HEK293 (cell line): ENCODE results near the gene GSG1L.

Experiments
- CTCF ChIA-PET: fragments of 350-600 bp; formaldehyde crosslinking; extraction: SDS; loops from one replicate; lab custom pipeline; 2021; ENCODE audit warnings: antibody characterized with exemption; lab: Yijun Ruan, JAX
- POLR2A ChIA-PET: fragments of 300-600 bp; formaldehyde crosslinking; extraction: SDS; loops from one replicate; lab custom pipeline; 2020; ENCODE audit warnings: antibody characterized with exemption, inconsistent platforms; lab: Yijun Ruan, JAX
- H3K27ac ChIP-seq: fragments of 200-500 bp; sonication (Bioruptor generic); 2 replicates; pipeline ENCODE4 v1.5.1; 2014; ENCODE audit warnings: low read depth, low read length, control low read depth, inconsistent platforms; ENCODE audit errors: extremely low read depth
- H3K36me3 ChIP-seq, 2 experiments: fragments of 200-500 bp in 1 of 2; sonication (Bioruptor generic) in 1 of 2; 1 replicate in 1 of 2; 2 replicates in 1 of 2; pipeline ENCODE4 v1.5.1; 2014 to 2017; ENCODE audit warnings: inconsistent platforms in 2 of 2, low read length in 2 of 2; ENCODE audit not compliant: control insufficient read depth in 2 of 2, insufficient read depth in 1 of 2
- H3K4me1 ChIP-seq: fragments of 200-500 bp; sonication (Bioruptor generic); 2 replicates; pipeline ENCODE4 v1.5.1; 2014; ENCODE audit warnings: mild to moderate bottlenecking, low read length, inconsistent platforms; ENCODE audit not compliant: control insufficient read depth, insufficient read depth
- H3K4me3 ChIP-seq: 2 replicates; pipeline ENCODE4 v1.5.1; 2011; ENCODE audit warnings: low read depth, mild to moderate bottlenecking, control low read depth, low read length, moderate library complexity
- H3K9me3 ChIP-seq: fragments of 200-500 bp; sonication (Bioruptor generic); 2 replicates; pipeline ENCODE4 v1.5.1; 2014; ENCODE audit warnings: low read depth, low read length, inconsistent platforms; ENCODE audit not compliant: control insufficient read depth, insufficient read depth
- GLI2 ChIP-seq: fragments of 450-650 bp; formaldehyde crosslinking; IDR thresholded peaks from 2 replicates; pipeline ENCODE4; 2017; ENCODE audit warnings: missing biosample characterization, missing genetic modification characterization, low read depth, borderline replicate concordance
- GLI4 ChIP-seq: fragments of 450-650 bp; formaldehyde crosslinking; IDR thresholded peaks from 2 replicates; pipeline ENCODE4 v1.5.1; 2016; ENCODE audit warnings: missing biosample characterization, missing genetic modification characterization
- PRDM10 ChIP-seq: fragments of 450-650 bp; formaldehyde crosslinking; IDR thresholded peaks from 2 replicates; pipeline ENCODE4 v1.5.1; 2016; ENCODE audit warnings: missing biosample characterization, missing genetic modification characterization
- SETDB1 ChIP-seq: IDR thresholded peaks from one replicate; pipeline ENCODE4 v1.6.1; 2017; ENCODE audit warnings: mild to moderate bottlenecking, low read length, moderate library complexity, mixed read lengths; ENCODE audit not compliant: insufficient read length
- SP3 ChIP-seq: fragments of 450-650 bp; formaldehyde crosslinking; IDR thresholded peaks from 2 replicates; pipeline ENCODE4 v1.5.1; 2016; ENCODE audit warnings: missing biosample characterization, missing genetic modification characterization
- TSHZ1 ChIP-seq: fragments of 450-650 bp; formaldehyde crosslinking; IDR thresholded peaks from 2 replicates; pipeline ENCODE4 v1.5.1; 2016; ENCODE audit warnings: missing biosample characterization, missing genetic modification characterization, borderline replicate concordance
- ZBTB7A ChIP-seq: fragments of 450-650 bp; formaldehyde crosslinking; IDR thresholded peaks from 2 replicates; pipeline ENCODE4 v1.5.1; 2016; ENCODE audit warnings: low read depth, missing biosample characterization, missing genetic modification characterization
- ZNF138 ChIP-seq: fragments of 450-650 bp; formaldehyde crosslinking; IDR thresholded peaks from 2 replicates; pipeline ENCODE4 v1.5.1; 2016; ENCODE audit warnings: missing biosample characterization, missing genetic modification characterization, borderline replicate concordance
- ZNF16 ChIP-seq: fragments of 450-650 bp; formaldehyde crosslinking; IDR thresholded peaks from 2 replicates; pipeline ENCODE4 v1.5.1; 2016; ENCODE audit warnings: low read depth, missing biosample characterization, missing genetic modification characterization
- ZNF280D ChIP-seq: fragments of 450-650 bp; formaldehyde crosslinking; IDR thresholded peaks from 2 replicates; pipeline ENCODE4 v1.5.1; 2016; ENCODE audit warnings: missing biosample characterization, missing genetic modification characterization
- ZNF335 ChIP-seq: fragments of 450-650 bp; formaldehyde crosslinking; conservative IDR thresholded peaks from 2 replicates; pipeline ENCODE4 v1.5.1; 2016; ENCODE audit warnings: missing biosample characterization, missing genetic modification characterization
- ZNF354C ChIP-seq: fragments of 450-650 bp; formaldehyde crosslinking; IDR thresholded peaks from 2 replicates; pipeline ENCODE4 v1.5.1; 2016; ENCODE audit warnings: missing biosample characterization, missing genetic modification characterization, low read depth, borderline replicate concordance
- ZNF404 ChIP-seq: fragments of 450-650 bp; formaldehyde crosslinking; IDR thresholded peaks from 2 replicates; pipeline ENCODE4 v1.5.1; 2017; ENCODE audit warnings: missing biosample characterization, missing genetic modification characterization
- ZNF580 ChIP-seq: fragments of 450-650 bp; formaldehyde crosslinking; IDR thresholded peaks from 2 replicates; pipeline ENCODE4 v1.5.1; 2016; ENCODE audit warnings: missing biosample characterization, missing genetic modification characterization
- ZNF610 ChIP-seq: fragments of 450-650 bp; formaldehyde crosslinking; IDR thresholded peaks from 2 replicates; pipeline ENCODE4 v1.5.1; 2016; ENCODE audit warnings: missing biosample characterization, missing genetic modification characterization, borderline replicate concordance
- ZNF670 ChIP-seq: fragments of 450-650 bp; formaldehyde crosslinking; IDR thresholded peaks from 2 replicates; pipeline ENCODE4 v1.5.1; 2016; ENCODE audit warnings: missing biosample characterization, missing genetic modification characterization, low read depth

The GSG1L gene

GRCh38 chr16:27764869-27765675 is 298.4 kb downstream of the GSG1L start (continued):
- TF ChIP-seq ZNF580 (tag by site-specific recombination): no peak
- no peak for TF ChIP-seq ZNF280D (tag by site-specific recombination)
- TF ChIP-seq ZNF354C (tag by site-specific recombination): no peak
- no peak for TF ChIP-seq TSHZ1 (tag by site-specific recombination)

GRCh38 chr16:27764427-27764826 is 299.1 kb downstream of the GSG1L start:
- Histone ChIP-seq H3K27ac (no peak overlapping the region), H3K9me3 (no peaks in the 10 kb centered on the region), H3K4me1 (no peaks in the 10 kb centered on the region), H3K4me3 (no peak overlapping the region), H3K36me3 (peaks cover 0 to 21% of the 10 kb centered on the region in 2 experiments; a peak in 2 of 3 replicates)
- ChIA-PET POLR2A (no interaction called here), CTCF (interaction anchor here (0.7 kb wide), 1 partner anchor 42 kb away, joined by 4 read pairs; no protein-coding TSS in a partner anchor)
- TF ChIP-seq SETDB1: peak; percentile 37
- TF ChIP-seq GLI2: no peak
- TF ChIP-seq ZNF335 (tag by site-specific recombination): no peak

- H3K36me3 ChIP-seq: peaks cover 0 to 21% of the 10 kb centered on the region in 2 experiments; a peak in 2 of 3 replicates
Measured at GRCh38 chr16:27762441-27762840, 301.1 kb downstream of the GSG1L start.

More at GRCh38 chr16:27762441-27762840, 301.1 kb downstream of the GSG1L start:
- Histone ChIP-seq H3K4me3 (no peak overlapping the region), H3K4me1 (no peaks in the 10 kb centered on the region), H3K9me3 (no peaks in the 10 kb centered on the region), H3K27ac (no peak overlapping the region)
- TF ChIP-seq ZBTB7A (tag by site-specific recombination): no peak
- TF ChIP-seq PRDM10 (tag by site-specific recombination): no peak
- TF ChIP-seq SP3 (tag by site-specific recombination): no peak
- TF ChIP-seq ZNF670: no peak
- no peak for TF ChIP-seq ZNF610 (tag by site-specific recombination)
- no peak for TF ChIP-seq ZNF404 (tag by site-specific recombination)
- TF ChIP-seq GLI4 (tag by site-specific recombination): no peak
- TF ChIP-seq ZNF138 (tag by site-specific recombination): no peak
- no peak for TF ChIP-seq ZNF16 (tag by site-specific recombination)
- ChIA-PET POLR2A (no interaction called here), CTCF (interaction anchor here (0.6 kb wide), 1 partner anchor 17 kb away, joined by 5 read pairs; no protein-coding TSS in a partner anchor)
